Measurements from ENCODE around the gene BEND5. TPM values are rescaled to one million over a fixed set of nuclear protein-coding genes. Genes with fewer than 3 reads are reported as not detected.

Gene BEND5
- total and polyA plus RNA-seq, 8 donors: 1.0 to 48.2 (median 3.6) TPM

DNA sequence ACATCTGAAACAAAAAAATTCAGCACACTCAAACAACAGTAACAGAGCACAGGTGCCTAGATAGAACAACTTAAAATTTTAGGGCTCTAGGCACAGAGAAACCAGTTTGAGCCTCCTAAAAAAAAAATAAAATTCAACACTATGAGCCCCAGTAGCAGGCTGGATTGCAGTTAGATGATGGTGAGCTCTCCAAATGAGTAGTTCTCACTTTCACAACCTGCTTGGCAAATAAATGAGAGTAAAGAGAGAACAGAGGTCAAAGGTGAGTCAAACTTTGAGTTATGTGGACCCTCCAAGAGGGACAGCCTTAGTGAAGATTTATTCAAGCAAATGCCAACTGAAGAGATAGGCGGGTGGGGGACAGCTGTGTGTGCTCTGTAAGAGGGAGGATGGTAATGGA lies 3.6 kb downstream of the BEND5 start:
- Histone ChIP-seq H3K4me1 (peaks cover 0 to 61% (median 38%) of the 10 kb centered on the region in 4 donors), H3K9me3 (no peaks in the 10 kb centered on the region), H3K4me3 (no peak overlapping the region), H3K36me3 (no peaks in the 10 kb centered on the region), H3K27ac (no peak overlapping the region), H3K27me3 (no peaks in the 10 kb centered on the region)
- TF ChIP-seq EP300 (IDR thresholded peaks at IDR 0.05) (no peak), POLR2A (IDR thresholded peaks at IDR 0.05) (no peak), POLR2AphosphoS5 (IDR thresholded peaks at IDR 0.05) (no peak)
- TF ChIP-seq, protein P1, sequence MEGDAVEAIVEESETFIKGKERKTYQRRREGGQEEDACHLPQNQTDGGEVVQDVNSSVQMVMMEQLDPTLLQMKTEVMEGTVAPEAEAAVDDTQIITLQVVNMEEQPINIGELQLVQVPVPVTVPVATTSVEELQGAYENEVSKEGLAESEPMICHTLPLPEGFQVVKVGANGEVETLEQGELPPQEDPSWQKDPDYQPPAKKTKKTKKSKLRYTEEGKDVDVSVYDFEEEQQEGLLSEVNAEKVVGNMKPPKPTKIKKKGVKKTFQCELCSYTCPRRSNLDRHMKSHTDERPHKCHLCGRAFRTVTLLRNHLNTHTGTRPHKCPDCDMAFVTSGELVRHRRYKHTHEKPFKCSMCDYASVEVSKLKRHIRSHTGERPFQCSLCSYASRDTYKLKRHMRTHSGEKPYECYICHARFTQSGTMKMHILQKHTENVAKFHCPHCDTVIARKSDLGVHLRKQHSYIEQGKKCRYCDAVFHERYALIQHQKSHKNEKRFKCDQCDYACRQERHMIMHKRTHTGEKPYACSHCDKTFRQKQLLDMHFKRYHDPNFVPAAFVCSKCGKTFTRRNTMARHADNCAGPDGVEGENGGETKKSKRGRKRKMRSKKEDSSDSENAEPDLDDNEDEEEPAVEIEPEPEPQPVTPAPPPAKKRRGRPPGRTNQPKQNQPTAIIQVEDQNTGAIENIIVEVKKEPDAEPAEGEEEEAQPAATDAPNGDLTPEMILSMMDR (IDR thresholded peaks at IDR 0.05): no peak
- 79 to 95% (median 83%) methylated on average over 1 of the region's 1 CpG for whole genome bisulfite sequencing, 5 donors
- intact Hi-C loops (cut with DNase I; ENCODE audit: low total_unique reads): no loop called here
- DNase-seq: no peak

DNA sequence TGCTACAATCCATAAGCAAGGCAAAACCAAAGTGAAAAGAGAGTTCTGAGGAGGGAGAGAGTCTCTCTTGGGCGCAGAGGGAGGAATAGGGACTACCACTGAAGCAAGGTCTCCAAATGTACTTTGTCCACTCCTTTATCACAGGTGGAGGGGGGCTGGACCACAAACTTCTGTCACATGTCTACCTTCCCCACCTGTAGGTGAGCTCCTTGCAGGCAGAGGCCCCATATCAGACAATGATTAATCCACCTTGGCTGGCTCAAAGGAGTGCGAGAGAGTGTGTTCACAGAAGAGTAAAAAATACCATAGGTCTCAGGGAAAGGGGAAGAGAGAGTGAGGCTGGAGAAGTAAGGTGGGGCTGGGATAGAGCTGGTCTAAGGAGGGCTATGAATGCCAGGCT lies 4.5 kb downstream of the BEND5 start:
- Histone ChIP-seq H3K9me3 (no peaks in the 10 kb centered on the region), H3K4me1 (peaks cover 0 to 63% (median 35%) of the 10 kb centered on the region in 4 donors), H3K27me3 (no peaks in the 10 kb centered on the region), H3K27ac (no peak overlapping the region), H3K36me3 (peaks cover 0 to under 1% (median 0%) of the 10 kb centered on the region in 4 donors), H3K4me3 (no peak overlapping the region)
- DNase-seq: peak in 1 of 2 donors; percentile 36
- TF ChIP-seq POLR2AphosphoS5 (IDR thresholded peaks at IDR 0.05) (no peak), EP300 (IDR thresholded peaks at IDR 0.05) (no peak), POLR2A (IDR thresholded peaks at IDR 0.05) (no peak)
- TF ChIP-seq, protein P1 (IDR thresholded peaks at IDR 0.05): no peak
- intact Hi-C loops (cut with DNase I; ENCODE audit: low total_unique reads): no loop called here
- whole genome bisulfite sequencing, 5 donors: 73 to 81% (median 78%) methylated on average over 2 of the region's 2 CpGs

DNA sequence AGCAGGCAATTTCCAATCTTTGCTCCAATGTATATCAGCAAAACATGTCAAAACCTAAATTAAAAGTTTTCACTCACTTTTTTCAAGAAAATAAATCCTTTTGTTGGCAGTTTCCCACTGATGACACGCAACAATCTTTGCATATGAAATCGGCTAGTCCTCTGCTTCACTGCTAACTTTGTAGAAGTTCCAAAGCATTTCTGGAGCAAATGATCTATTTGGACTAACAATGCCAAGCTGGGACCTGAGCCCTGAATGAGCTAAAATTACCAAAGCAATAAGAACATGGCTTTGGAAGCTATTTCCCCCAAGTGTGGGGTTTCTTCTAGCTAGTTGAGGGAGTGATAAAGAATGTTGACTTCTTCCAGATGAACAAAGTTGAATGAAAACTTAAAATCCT lies 5.1 kb downstream of the BEND5 start:
- WGBS, 5 donors: 59 to 82% (median 72%) methylated on average over 2 of the region's 2 CpGs
- H3K27ac ChIP-seq: no peak overlapping the region
- DNase-seq: peak in 1 of 2 donors; percentile 56
- intact Hi-C loops (cut with DNase I; ENCODE audit: low total_unique reads): no loop called here
- H3K4me3 ChIP-seq: no peak overlapping the region
- no peaks in the 10 kb centered on the region for H3K9me3 ChIP-seq
- no peak for TF ChIP-seq EP300 (IDR thresholded peaks at IDR 0.05)
- no peak for TF ChIP-seq POLR2A (IDR thresholded peaks at IDR 0.05)
- TF ChIP-seq, protein P1 (IDR thresholded peaks at IDR 0.05): no peak
- no peak for TF ChIP-seq POLR2AphosphoS5 (IDR thresholded peaks at IDR 0.05)
- H3K27me3 ChIP-seq: no peaks in the 10 kb centered on the region
- peaks cover 0 to 7% (median 3%) of the 10 kb centered on the region in 4 donors for H3K36me3 ChIP-seq
- peaks cover 0 to 61% (median 33%) of the 10 kb centered on the region in 4 donors for H3K4me1 ChIP-seq

DNA sequence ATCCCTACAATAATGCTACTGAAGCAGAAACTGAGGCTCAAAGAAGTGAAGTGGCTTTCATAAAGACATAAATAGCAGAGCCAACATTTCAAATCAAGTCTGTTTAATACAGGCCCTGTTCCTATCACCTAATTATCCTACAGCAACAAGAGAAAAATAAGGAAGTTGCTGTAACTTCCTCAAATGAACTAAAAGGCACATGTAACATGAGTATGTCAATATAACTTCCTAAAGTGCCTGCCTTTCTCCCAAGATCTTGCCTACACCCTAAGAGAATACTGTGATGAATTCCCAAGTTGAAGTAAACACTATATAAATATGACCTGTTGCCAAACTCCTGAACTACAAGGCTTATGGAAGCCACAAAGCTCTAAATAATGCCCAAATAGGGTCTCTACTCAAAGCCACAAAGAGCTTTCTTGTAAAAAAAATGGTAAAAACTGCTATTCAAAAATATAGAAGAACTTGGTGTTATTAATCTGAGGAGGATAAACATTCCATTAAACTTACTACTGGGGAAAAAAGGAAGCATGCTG lies 8.6 kb downstream of the BEND5 start:
- TF ChIP-seq, protein P1 (IDR thresholded peaks at IDR 0.05): no peak
- TF ChIP-seq EP300 (IDR thresholded peaks at IDR 0.05) (no peak), POLR2AphosphoS5 (IDR thresholded peaks at IDR 0.05) (no peak), POLR2A (IDR thresholded peaks at IDR 0.05) (no peak)

More for the DNA sequence above, 8.6 kb downstream of the BEND5 start:
- no peaks in the 10 kb centered on the region for H3K9me3 ChIP-seq
- no peak overlapping the region for H3K4me3 ChIP-seq
- peaks cover 0 to 38% (median 19%) of the 10 kb centered on the region in 4 donors for H3K4me1 ChIP-seq
- no peak overlapping the region for H3K27ac ChIP-seq
- H3K36me3 ChIP-seq: peaks cover 0 to 11% (median 8%) of the 10 kb centered on the region in 4 donors
- no peaks in the 10 kb centered on the region for H3K27me3 ChIP-seq
- no peak for DNase-seq
- intact Hi-C loops (cut with DNase I; ENCODE audit: low total_unique reads): no loop called here

Data from stomach (tissue), 9 donors.